HCT116 (cell line): ENCODE measurements around the gene SLC25A30. TPM values are rescaled to one million over a fixed set of nuclear protein-coding genes. Genes with fewer than 3 reads are reported as not detected.

ENCODE experiments used
- ATAC-seq: fragments of 200-7000 bp; cut with Tn5 transposase; 2 replicates; pipeline ENCODE4 v1.9.1; 2020; ENCODE audit warnings: mild to moderate bottlenecking, moderate library complexity
- BruUV-seq: library from RNA; stranded (reverse); fragments of 400-500 nt; replicated peaks from 2 replicates; lab custom pipeline; 2021; lab: Mats Ljungman, UMichigan
- CTCF ChIA-PET: fragments of 300-600 bp; sonication (Branson Sonifier 250); formaldehyde crosslinking; loops from one replicate; lab custom pipeline; 2021; ENCODE audit warnings: antibody characterized with exemption; lab: Charles Lee
- POLR2A ChIA-PET: fragments of 300-600, 350-600 bp; sonication (Branson Sonifier 250); formaldehyde crosslinking; loops from one replicate; lab custom pipeline; 2021; ENCODE audit warnings: antibody characterized with exemption; lab: Charles Lee
- RAD21 ChIA-PET, 2 experiments: fragments of 300-600 bp; sonication (Branson Sonifier 250); formaldehyde crosslinking; loops; one replicate each; lab custom pipeline; 2023; ENCODE audit warnings: low total read pairs in 2 of 2; ENCODE audit not compliant: uncharacterized antibody in 2 of 2, unreplicated experiment in 2 of 2, low non-redundant PET in 1 of 2; lab: Charles Lee
- DNase-seq: peaks from one replicate; pipeline ENCODE4 v3.0.0-alpha.2; 2010; ENCODE audit warnings: low read depth, low spot score
- H2AFZ ChIP-seq: fragments of 200-600 bp; shearing (Covaris generic), sonication (generic); 2 replicates; pipeline ENCODE4 v1.6.1; 2017; ENCODE audit warnings: low read depth, mixed run types, mixed read lengths, antibody characterized with exemption, low read length; ENCODE audit not compliant: poor library complexity, severe bottlenecking
- H3K27ac ChIP-seq: 2 replicates; pipeline ENCODE4 v1.5.1; 2012; ENCODE audit warnings: low read depth, low read length
- H3K27me3 ChIP-seq: fragments of 200-600 bp; sonication (generic); 2 replicates; pipeline ENCODE4 v1.6.1; 2016; ENCODE audit warnings: mixed run types, low read length, mixed read lengths; ENCODE audit not compliant: insufficient read depth
- H3K36me3 ChIP-seq, 2 experiments: fragments of 200-500 bp in 1 of 2; fragments of 200-600 bp in 1 of 2; sonication (Bioruptor generic) in 1 of 2; sonication (generic) in 1 of 2; 2 replicates each; pipeline versions ENCODE4 v1.5.1 to v1.6.1; 2014 to 2016; ENCODE audit warnings: low read length in 2 of 2, inconsistent platforms in 1 of 2, mixed read lengths in 1 of 2, mixed run types in 1 of 2; ENCODE audit not compliant: insufficient read depth in 2 of 2, control insufficient read depth in 1 of 2
- H3K4me1 ChIP-seq, 2 experiments: fragments of 200-600 bp in 1 of 2; sonication (generic) in 1 of 2; 2 replicates each; pipeline versions ENCODE4 v1.5.1 to v1.6.1; 2012 to 2017; ENCODE audit warnings: low read length in 2 of 2, inconsistent platforms in 1 of 2, mild to moderate bottlenecking in 1 of 2, mixed read lengths in 1 of 2, mixed run types in 1 of 2, moderate library complexity in 1 of 2; ENCODE audit not compliant: insufficient read depth in 2 of 2, control insufficient read depth in 1 of 2
- H3K4me2 ChIP-seq: fragments of 200-600 bp; sonication (generic); 2 replicates; pipeline ENCODE4 v1.6.1; 2017; ENCODE audit warnings: mixed run types, low read length, mixed read lengths
- H3K4me3 ChIP-seq, 2 experiments: fragments of 200-600 bp in 1 of 2; sonication (generic) in 1 of 2; replicated peaks in 1 of 2; 2 replicates each; pipeline ENCODE4 v1.5.1; 2011 to 2016; ENCODE audit warnings: low read length in 2 of 2, control low read depth in 1 of 2, low read depth in 1 of 2, mild to moderate bottlenecking in 1 of 2, mixed read lengths in 1 of 2, mixed run types in 1 of 2
- H3K79me2 ChIP-seq: fragments of 200-600 bp; sonication (generic); 2 replicates; pipeline ENCODE4 v1.6.1; 2017; ENCODE audit warnings: mild to moderate bottlenecking, mixed run types, low read length, moderate library complexity, mixed read lengths; ENCODE audit not compliant: insufficient read depth
- H3K9ac ChIP-seq: fragments of 200-600 bp; sonication (generic); 2 replicates; pipeline ENCODE4 v1.6.1; 2016; ENCODE audit warnings: low read length, mixed read lengths
- H3K9me2 ChIP-seq: fragments of 200-600 bp; sonication (generic), shearing (Covaris generic); 2 replicates; pipeline ENCODE4 v1.6.1; 2017; ENCODE audit warnings: mixed run types, mild to moderate bottlenecking, moderate library complexity; ENCODE audit not compliant: insufficient read depth
- H3K9me3 ChIP-seq, 2 experiments: fragments of 200-500 bp in 1 of 2; fragments of 200-600 bp in 1 of 2; sonication (Bioruptor generic) in 1 of 2; sonication (generic) in 1 of 2; 2 replicates each; pipeline ENCODE4 v1.6.1; 2014 to 2017; ENCODE audit warnings: low read length in 2 of 2, mixed read lengths in 2 of 2, inconsistent platforms in 1 of 2, low read depth in 1 of 2, mild to moderate bottlenecking in 1 of 2, mixed run types in 1 of 2, moderate library complexity in 1 of 2; ENCODE audit not compliant: control insufficient read depth in 1 of 2, insufficient read depth in 1 of 2
- H4K20me1 ChIP-seq: fragments of 200-600 bp; sonication (generic), shearing (Covaris generic); 2 replicates; pipeline ENCODE4 v1.6.1; 2017; ENCODE audit warnings: mixed run types, mild to moderate bottlenecking, moderate library complexity; ENCODE audit not compliant: insufficient read depth
- CBX3 ChIP-seq: IDR thresholded peaks from 2 replicates; pipeline ENCODE4 v1.6.1; 2012; ENCODE audit warnings: low read depth
- CEBPB ChIP-seq: IDR thresholded peaks from 2 replicates; pipeline ENCODE4 v1.6.1; 2012; ENCODE audit warnings: low read depth
- CTCF ChIP-seq, 3 experiments: fragments of 200-600 bp in 1 of 3; sonication (generic) in 1 of 3; IDR thresholded peaks in 2 of 3; conservative IDR thresholded peaks in 1 of 3; 2 replicates each; pipeline ENCODE4 v1.5.1; 2012 to 2017; ENCODE audit warnings: low read depth in 2 of 3, low read length in 2 of 3, antibody characterized with exemption in 1 of 3, borderline replicate concordance in 1 of 3, control low read depth in 1 of 3, mild to moderate bottlenecking in 1 of 3, mixed read lengths in 1 of 3, mixed run types in 1 of 3, moderate library complexity in 1 of 3; ENCODE audit not compliant: insufficient read depth in 1 of 3
- EGR1 ChIP-seq: IDR thresholded peaks from 2 replicates; pipeline ENCODE4 v1.6.1; 2012; ENCODE audit warnings: low read depth
- ELF1 ChIP-seq: IDR thresholded peaks from 2 replicates; pipeline ENCODE4 v1.6.1; 2012; ENCODE audit warnings: low read depth, borderline replicate concordance
- EZH2 ChIP-seq: fragments of 200-600 bp; sonication (generic); IDR thresholded peaks from 2 replicates; pipeline ENCODE4 v1.6.1; 2017; ENCODE audit warnings: antibody characterized with exemption, mixed run types
- JUND ChIP-seq: IDR thresholded peaks from 2 replicates; pipeline ENCODE4 v1.6.1; 2012
- MAX ChIP-seq: IDR thresholded peaks from 2 replicates; pipeline ENCODE4 v1.6.1; 2012
- POLR2AphosphoS5 ChIP-seq: IDR thresholded peaks from 2 replicates; pipeline ENCODE4 v1.6.1; 2011; ENCODE audit warnings: mild to moderate bottlenecking, low read depth, low read length, moderate library complexity
- RAD21 ChIP-seq: IDR thresholded peaks from 2 replicates; pipeline ENCODE4 v1.6.1; 2012; ENCODE audit warnings: low read depth, mild to moderate bottlenecking
- SP1 ChIP-seq: IDR thresholded peaks from 2 replicates; pipeline ENCODE4 v1.6.1; 2012; ENCODE audit warnings: low read depth
- SRF ChIP-seq: IDR thresholded peaks from 2 replicates; pipeline ENCODE4 v1.6.1; 2012; ENCODE audit warnings: low read depth
- TCF7L2 ChIP-seq: IDR thresholded peaks from 2 replicates; pipeline ENCODE4 v1.7.0; 2011; ENCODE audit warnings: borderline replicate concordance, inconsistent platforms; ENCODE audit not compliant: insufficient read depth, insufficient read length; ENCODE audit errors: extremely low read depth
- YY1 ChIP-seq: IDR thresholded peaks from 2 replicates; pipeline ENCODE4 v1.6.1; 2011; ENCODE audit warnings: low read length, low read depth, moderate library complexity, mild to moderate bottlenecking; ENCODE audit not compliant: insufficient replicate concordance; ENCODE audit errors: extremely low read depth
- ZBTB33 ChIP-seq: IDR thresholded peaks from 2 replicates; pipeline ENCODE4 v1.6.1; 2011; ENCODE audit warnings: mild to moderate bottlenecking, low read length, moderate library complexity; ENCODE audit not compliant: insufficient replicate concordance; ENCODE audit errors: extremely low read depth
- ZFX ChIP-seq: fragments of 450-650 bp; IDR thresholded peaks from 2 replicates; pipeline ENCODE4 v1.6.1; 2017
- ZNF274 ChIP-seq: fragments of 200-500 bp; sonication (Bioruptor generic); IDR thresholded peaks from 2 replicates; pipeline ENCODE4 v1.6.1; 2014; ENCODE audit warnings: mild to moderate bottlenecking, low read depth, low read length, inconsistent platforms
- intact Hi-C: fragments of 100-400 bp; cut with micrococcal nuclease; formaldehyde crosslinking; loops from 2 replicates; pipeline ENCODE4 v1.10.0; 2022
- total RNA-seq: library from RNA; stranded (reverse); gene quantifications from one replicate; pipeline ENCODE4 v1.2.1, GENCODE V29; 2021; ENCODE audit not compliant: unreplicated experiment
- TF ChIP-seq, protein P1 (sequence below): IDR thresholded peaks from 2 replicates; pipeline ENCODE4 v1.6.1; 2012; ENCODE audit warnings: low read depth
- TF ChIP-seq, protein P2 (sequence below): IDR thresholded peaks from 2 replicates; pipeline ENCODE4 v1.6.1; 2012

Gene SLC25A30
- total RNA-seq, 1 experiment from 2014 or later, result 29.2 TPM

DNA sequence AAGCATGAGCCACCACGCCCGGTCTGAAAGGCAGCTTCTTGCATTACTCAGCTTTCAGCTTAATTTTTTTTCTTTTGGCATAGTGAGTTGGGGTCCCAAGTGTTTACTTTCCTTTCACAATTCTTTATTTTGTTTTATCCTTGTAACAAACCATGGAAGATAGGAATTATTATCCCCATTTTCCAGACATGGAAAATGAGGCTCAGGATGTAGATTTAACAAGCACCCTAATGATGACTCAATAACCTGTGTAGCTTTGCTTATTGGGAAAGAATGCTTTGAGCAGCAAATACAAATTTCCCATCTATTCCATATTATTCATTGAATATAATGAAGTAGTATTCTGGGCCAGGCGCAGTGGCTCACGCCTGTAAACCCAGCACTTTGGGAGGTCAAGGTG lies 33.1 kb upstream of the SLC25A30 start:
- ATAC-seq, result no peak
- H3K9ac ChIP-seq, result no peak overlapping the region
- BruUV-seq, result no TSS peak

More for the DNA sequence above, 33.1 kb upstream of the SLC25A30 start:
- H3K36me3 ChIP-seq, result no peaks in the 10 kb centered on the region
- intact Hi-C loops, result no loop called here
- ChIA-PET POLR2A (no interaction called here), RAD21 (no interaction called here), CTCF (no interaction called here)
- no peak for DNase-seq
- H4K20me1 ChIP-seq, result no peaks in the 10 kb centered on the region
- no peaks in the 10 kb centered on the region for H3K79me2 ChIP-seq
- no peaks in the 10 kb centered on the region for H3K9me3 ChIP-seq
- no peak for TF ChIP-seq MAX
- no peak for TF ChIP-seq EGR1
- TF ChIP-seq ELF1, result no peak
- TF ChIP-seq CBX3, result no peak
- TF ChIP-seq POLR2AphosphoS5, result no peak
- TF ChIP-seq SP1, result no peak
- TF ChIP-seq CEBPB, result no peak
- TF ChIP-seq EZH2, result no peak
- TF ChIP-seq, protein P1, sequence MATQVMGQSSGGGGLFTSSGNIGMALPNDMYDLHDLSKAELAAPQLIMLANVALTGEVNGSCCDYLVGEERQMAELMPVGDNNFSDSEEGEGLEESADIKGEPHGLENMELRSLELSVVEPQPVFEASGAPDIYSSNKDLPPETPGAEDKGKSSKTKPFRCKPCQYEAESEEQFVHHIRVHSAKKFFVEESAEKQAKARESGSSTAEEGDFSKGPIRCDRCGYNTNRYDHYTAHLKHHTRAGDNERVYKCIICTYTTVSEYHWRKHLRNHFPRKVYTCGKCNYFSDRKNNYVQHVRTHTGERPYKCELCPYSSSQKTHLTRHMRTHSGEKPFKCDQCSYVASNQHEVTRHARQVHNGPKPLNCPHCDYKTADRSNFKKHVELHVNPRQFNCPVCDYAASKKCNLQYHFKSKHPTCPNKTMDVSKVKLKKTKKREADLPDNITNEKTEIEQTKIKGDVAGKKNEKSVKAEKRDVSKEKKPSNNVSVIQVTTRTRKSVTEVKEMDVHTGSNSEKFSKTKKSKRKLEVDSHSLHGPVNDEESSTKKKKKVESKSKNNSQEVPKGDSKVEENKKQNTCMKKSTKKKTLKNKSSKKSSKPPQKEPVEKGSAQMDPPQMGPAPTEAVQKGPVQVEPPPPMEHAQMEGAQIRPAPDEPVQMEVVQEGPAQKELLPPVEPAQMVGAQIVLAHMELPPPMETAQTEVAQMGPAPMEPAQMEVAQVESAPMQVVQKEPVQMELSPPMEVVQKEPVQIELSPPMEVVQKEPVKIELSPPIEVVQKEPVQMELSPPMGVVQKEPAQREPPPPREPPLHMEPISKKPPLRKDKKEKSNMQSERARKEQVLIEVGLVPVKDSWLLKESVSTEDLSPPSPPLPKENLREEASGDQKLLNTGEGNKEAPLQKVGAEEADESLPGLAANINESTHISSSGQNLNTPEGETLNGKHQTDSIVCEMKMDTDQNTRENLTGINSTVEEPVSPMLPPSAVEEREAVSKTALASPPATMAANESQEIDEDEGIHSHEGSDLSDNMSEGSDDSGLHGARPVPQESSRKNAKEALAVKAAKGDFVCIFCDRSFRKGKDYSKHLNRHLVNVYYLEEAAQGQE, result no peak
- no peak for TF ChIP-seq CTCF (IDR thresholded peaks at IDR 0.05 in 2 of 3, conservative IDR thresholded peaks at IDR 0.05 in 1 of 3; ENCODE audit: borderline replicate concordance in 1 of 3, insufficient read depth in 1 of 3, low read depth in 2 of 3, low read length in 2 of 3)
- TF ChIP-seq RAD21, result no peak
- TF ChIP-seq SRF, result no peak
- TF ChIP-seq ZFX, result no peak
- TF ChIP-seq TCF7L2, result no peak
- TF ChIP-seq YY1, result no peak
- TF ChIP-seq, protein P2, sequence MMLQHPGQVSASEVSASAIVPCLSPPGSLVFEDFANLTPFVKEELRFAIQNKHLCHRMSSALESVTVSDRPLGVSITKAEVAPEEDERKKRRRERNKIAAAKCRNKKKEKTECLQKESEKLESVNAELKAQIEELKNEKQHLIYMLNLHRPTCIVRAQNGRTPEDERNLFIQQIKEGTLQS, result no peak
- TF ChIP-seq ZNF274, result no peak
- no peak for TF ChIP-seq ZBTB33
- TF ChIP-seq JUND, result no peak
- H3K27me3 ChIP-seq, result no peaks in the 10 kb centered on the region; the same call in 1 of the 2 replicates
- H2AFZ ChIP-seq, result no peak overlapping the region
- no peak overlapping the region for H3K4me3 ChIP-seq
- H3K4me1 ChIP-seq, result no peaks in the 10 kb centered on the region
- no peaks in the 10 kb centered on the region for H3K9me2 ChIP-seq
- no peak overlapping the region for H3K4me2 ChIP-seq
- no peak overlapping the region for H3K27ac ChIP-seq
